Upper lobe of left lung (tissue), 4 donors: ENCODE data around the gene UBE2L5.

Experiments used
- EP300 ChIP-seq, 4 donors: sonication (generic); formaldehyde crosslinking; IDR thresholded peaks; one replicate each; pipeline ENCODE4 v1.5.1; 2017; ENCODE audit warnings: antibody characterized with exemption in 4 of 4, control low read depth in 2 of 4
- POLR2A ChIP-seq, 4 donors: fragments of 450-650 bp; IDR thresholded peaks; one replicate each; pipeline ENCODE4 v1.5.1; 2016 to 2017; ENCODE audit warnings: antibody characterized with exemption in 4 of 4, mild to moderate bottlenecking in 2 of 4
- POLR2AphosphoS5 ChIP-seq, 2 donors: sonication (generic); formaldehyde crosslinking; IDR thresholded peaks; one replicate each; pipeline ENCODE4 v1.5.1; 2017; ENCODE audit warnings: antibody characterized with exemption in 2 of 2
- TF ChIP-seq, protein P1 (sequence below), 6 experiments: fragments of 450-650 bp in 4 of 6; fragments of 200-600 bp in 2 of 6; sonication (generic) in 2 of 6; IDR thresholded peaks; one replicate each; pipeline ENCODE4 v1.5.1; 2016 to 2019; ENCODE audit warnings: antibody characterized with exemption in 6 of 6

GRCh38 chr13:30396434-30397075 is 25.7 kb upstream of the UBE2L5 start:
- TF ChIP-seq POLR2AphosphoS5 (IDR thresholded peaks at IDR 0.05), result no peak
- TF ChIP-seq, protein P1, sequence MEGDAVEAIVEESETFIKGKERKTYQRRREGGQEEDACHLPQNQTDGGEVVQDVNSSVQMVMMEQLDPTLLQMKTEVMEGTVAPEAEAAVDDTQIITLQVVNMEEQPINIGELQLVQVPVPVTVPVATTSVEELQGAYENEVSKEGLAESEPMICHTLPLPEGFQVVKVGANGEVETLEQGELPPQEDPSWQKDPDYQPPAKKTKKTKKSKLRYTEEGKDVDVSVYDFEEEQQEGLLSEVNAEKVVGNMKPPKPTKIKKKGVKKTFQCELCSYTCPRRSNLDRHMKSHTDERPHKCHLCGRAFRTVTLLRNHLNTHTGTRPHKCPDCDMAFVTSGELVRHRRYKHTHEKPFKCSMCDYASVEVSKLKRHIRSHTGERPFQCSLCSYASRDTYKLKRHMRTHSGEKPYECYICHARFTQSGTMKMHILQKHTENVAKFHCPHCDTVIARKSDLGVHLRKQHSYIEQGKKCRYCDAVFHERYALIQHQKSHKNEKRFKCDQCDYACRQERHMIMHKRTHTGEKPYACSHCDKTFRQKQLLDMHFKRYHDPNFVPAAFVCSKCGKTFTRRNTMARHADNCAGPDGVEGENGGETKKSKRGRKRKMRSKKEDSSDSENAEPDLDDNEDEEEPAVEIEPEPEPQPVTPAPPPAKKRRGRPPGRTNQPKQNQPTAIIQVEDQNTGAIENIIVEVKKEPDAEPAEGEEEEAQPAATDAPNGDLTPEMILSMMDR (IDR thresholded peaks at IDR 0.05), result no peak
- TF ChIP-seq POLR2A (IDR thresholded peaks at IDR 0.05), result no peak
- TF ChIP-seq EP300 (IDR thresholded peaks at IDR 0.05), result no peak
